GM19035 (cell line): ENCODE results near the gene PAEP.

Experiments
- ATAC-seq: cut with Tn5 transposase; IDR thresholded peaks from one replicate; pipeline ENCODE4 v1.9.1; 2021; ENCODE audit not compliant: unreplicated experiment

The PAEP gene

GRCh38 chr9:135574331-135574730, 12.8 kb downstream of the PAEP start:
- ATAC-seq: no peak

GRCh38 chr9:135574943-135575342, 13.4 kb downstream of the PAEP start:
- no peak for ATAC-seq

- no peak for ATAC-seq
These were observed 14.6 kb downstream of the PAEP start for GRCh38 chr9:135575995-135576631.

GRCh38 chr9:135577256-135577655, 15.7 kb downstream of the PAEP start:
- ATAC-seq: no peak

GRCh38 chr9:135579356-135579755, 17.8 kb downstream of the PAEP start:
- no peak for ATAC-seq

- no peak for ATAC-seq
These were observed 18.5 kb downstream of the PAEP start for GRCh38 chr9:135579889-135580660.

- no peak for ATAC-seq
These were observed 19.3 kb downstream of the PAEP start for GRCh38 chr9:135580664-135581380.

- ATAC-seq: no peak
These were observed 20.3 kb downstream of the PAEP start for GRCh38 chr9:135581636-135582426.

- no peak for ATAC-seq
These were observed 21.0 kb downstream of the PAEP start for GRCh38 chr9:135582541-135582940.

GRCh38 chr9:135582966-135583687, 21.6 kb downstream of the PAEP start:
- no peak for ATAC-seq

- no peak for ATAC-seq
These were observed 22.1 kb downstream of the PAEP start for GRCh38 chr9:135583688-135584011.

GRCh38 chr9:135584371-135584770, 22.8 kb downstream of the PAEP start:
- no peak for ATAC-seq

GRCh38 chr9:135584934-135585333, 23.4 kb downstream of the PAEP start:
- no peak for ATAC-seq

GRCh38 chr9:135586601-135587109, 25.1 kb downstream of the PAEP start:
- no peak for ATAC-seq

GRCh38 chr9:135587658-135588057, 26.1 kb downstream of the PAEP start:
- ATAC-seq: no peak

GRCh38 chr9:135588371-135588770, 26.8 kb downstream of the PAEP start:
- ATAC-seq: no peak

GRCh38 chr9:135588886-135589595, 27.5 kb downstream of the PAEP start:
- ATAC-seq: no peak

GRCh38 chr9:135589596-135590485, 28.3 kb downstream of the PAEP start:
- no peak for ATAC-seq
